ENCODE results near the gene DUSP28.

Gene DUSP28

GRCh38 chr2:240551811-240552210, 8.3 kb upstream of the DUSP28 start:
- H3K18ac ChIP-seq (ENCODE audit: low read depth in 1 of 2, low read length in 2 of 2): no peak overlapping the region
- H2BK5ac ChIP-seq (ENCODE audit: low read depth, low read length, poor library complexity, severe bottlenecking): no peak overlapping the region
- H2BK12ac ChIP-seq (ENCODE audit: low read length in 2 of 2): no peak overlapping the region
- H3K4me3 ChIP-seq (ENCODE audit: insufficient read depth in 1 of 2, low read depth in 1 of 2, low read length in 2 of 2): no peak overlapping the region
- H2BK15ac ChIP-seq (ENCODE audit: low read depth, poor library complexity, severe bottlenecking): no peak overlapping the region
- WGBS: 0% methylated on average over 1 of the region's 1 CpG
- peaks cover 39% of the 10 kb centered on the region for H3K79me1 ChIP-seq (replicated peaks; ENCODE audit: low read length, poor library complexity, severe bottlenecking)
- no peak overlapping the region for H4K8ac ChIP-seq (ENCODE audit: low read length)
- no peaks in the 10 kb centered on the region for H3K27me3 ChIP-seq (ENCODE audit: control insufficient read depth in 1 of 2, insufficient read depth in 1 of 2, low read length in 2 of 2)
- H2BK120ac ChIP-seq (ENCODE audit: low read depth, low read length): no peak overlapping the region
- no peak overlapping the region for H2AFZ ChIP-seq (ENCODE audit: low read depth, low read length)
- H2AK5ac ChIP-seq (ENCODE audit: low read length, severe bottlenecking): no peak overlapping the region
- no peak overlapping the region for H4K91ac ChIP-seq (ENCODE audit: low read length)
- no peak for DNase-seq
- peaks cover 12% of the 10 kb centered on the region for H3K4me1 ChIP-seq (ENCODE audit: control insufficient read depth, insufficient read depth, low read depth, low read length)
- no peaks in the 10 kb centered on the region for H3K9me3 ChIP-seq (ENCODE audit: control insufficient read depth, low read length)
- H3K14ac ChIP-seq (ENCODE audit: low read length in 2 of 2): no peak overlapping the region
- H3K27ac ChIP-seq (ENCODE audit: low read length, poor library complexity, severe bottlenecking): no peak overlapping the region
- no peak overlapping the region for H3K23ac ChIP-seq (ENCODE audit: low read length in 2 of 2)
- no peak overlapping the region for H3K4ac ChIP-seq (ENCODE audit: low read depth in 1 of 2, low read length in 2 of 2)
- no peak overlapping the region for H3K4me2 ChIP-seq (ENCODE audit: low read length, poor library complexity, severe bottlenecking)
- peaks cover 29 to 33% of the 10 kb centered on the region in 2 experiments for H3K36me3 ChIP-seq (ENCODE audit: control insufficient read depth in 1 of 2, insufficient read depth in 2 of 2, low read depth in 1 of 2, low read length in 2 of 2)
- H3K9ac ChIP-seq (ENCODE audit: low read length): no peak overlapping the region

GRCh38 chr2:240553956-240554480, 6.1 kb upstream of the DUSP28 start:
- H2BK5ac ChIP-seq (ENCODE audit: low read depth, low read length, poor library complexity, severe bottlenecking): no peak overlapping the region
- H3K9ac ChIP-seq (ENCODE audit: low read length): no peak overlapping the region
- peaks cover 31% of the 10 kb centered on the region for H3K4me1 ChIP-seq (ENCODE audit: control insufficient read depth, insufficient read depth, low read depth, low read length)
- H4K8ac ChIP-seq (ENCODE audit: low read length): no peak overlapping the region
- no peak overlapping the region for H2AFZ ChIP-seq (ENCODE audit: low read depth, low read length)
- no peak overlapping the region for H2AK5ac ChIP-seq (ENCODE audit: low read length, severe bottlenecking)
- no peak overlapping the region for H3K4ac ChIP-seq (ENCODE audit: low read depth in 1 of 2, low read length in 2 of 2)
- no peak overlapping the region for H2BK12ac ChIP-seq (ENCODE audit: low read length in 2 of 2)
- no peak overlapping the region for H2BK15ac ChIP-seq (ENCODE audit: low read depth, poor library complexity, severe bottlenecking)
- no peak overlapping the region for H3K14ac ChIP-seq (ENCODE audit: low read length in 2 of 2)
- no peak overlapping the region for H4K91ac ChIP-seq (ENCODE audit: low read length)
- no peaks in the 10 kb centered on the region for H3K9me3 ChIP-seq (ENCODE audit: control insufficient read depth, low read length)
- H3K18ac ChIP-seq (ENCODE audit: low read depth in 1 of 2, low read length in 2 of 2): no peak overlapping the region
- no peaks in the 10 kb centered on the region for H3K27me3 ChIP-seq (ENCODE audit: control insufficient read depth in 1 of 2, insufficient read depth in 1 of 2, low read length in 2 of 2)
- DNase-seq: no peak
- no peak overlapping the region for H3K4me3 ChIP-seq (ENCODE audit: insufficient read depth in 1 of 2, low read depth in 1 of 2, low read length in 2 of 2)
- H3K23ac ChIP-seq (ENCODE audit: low read length in 2 of 2): no peak overlapping the region
- H3K27ac ChIP-seq (ENCODE audit: low read length, poor library complexity, severe bottlenecking): no peak overlapping the region
- H3K4me2 ChIP-seq (ENCODE audit: low read length, poor library complexity, severe bottlenecking): no peak overlapping the region
- 95% methylated on average over 7 of the region's 7 CpGs for WGBS
- no peak overlapping the region for H2BK120ac ChIP-seq (ENCODE audit: low read depth, low read length)
- peaks cover 54% of the 10 kb centered on the region for H3K79me1 ChIP-seq (replicated peaks; ENCODE audit: low read length, poor library complexity, severe bottlenecking)
- peaks cover 33 to 34% of the 10 kb centered on the region in 2 experiments for H3K36me3 ChIP-seq (ENCODE audit: control insufficient read depth in 1 of 2, insufficient read depth in 2 of 2, low read depth in 1 of 2, low read length in 2 of 2)

DNA sequence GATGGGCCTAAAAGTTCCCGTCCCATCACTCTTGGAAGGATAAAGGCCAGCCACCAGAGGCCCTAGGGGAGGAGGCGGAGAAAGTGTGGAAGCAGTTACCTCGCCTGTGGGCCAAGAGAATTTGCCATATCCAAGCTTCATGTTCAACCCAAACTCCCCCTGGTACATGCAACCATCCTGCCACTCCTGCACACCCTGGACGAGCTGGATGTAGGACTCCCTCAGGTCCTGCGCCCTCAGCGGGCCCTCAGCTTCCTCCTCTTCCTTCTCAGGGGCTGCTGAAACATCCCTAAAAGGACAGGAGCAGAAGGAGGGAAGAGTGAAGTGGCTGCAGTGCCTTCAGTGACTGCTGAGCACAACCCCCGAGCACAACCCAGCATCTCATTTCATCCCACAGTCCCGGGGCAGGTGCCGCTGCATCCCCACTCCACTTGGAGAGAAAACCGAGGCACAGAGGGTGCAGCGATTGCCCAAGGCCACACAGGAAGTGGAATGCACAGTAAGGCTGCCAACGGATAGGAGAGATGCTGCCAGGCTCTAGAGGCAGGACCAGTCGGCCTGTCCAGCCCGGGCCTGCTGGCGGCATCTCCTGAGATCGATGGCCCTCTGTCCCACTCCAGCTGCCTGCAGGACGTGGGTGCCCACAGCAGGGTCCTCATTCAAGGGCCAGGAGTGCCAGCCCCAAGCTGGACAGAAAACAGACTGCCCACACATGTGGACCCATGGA, 5.2 kb upstream of the DUSP28 start:
- Histone ChIP-seq H2AFZ (ENCODE audit: low read depth, low read length) (no peak overlapping the region), H3K9me3 (ENCODE audit: control insufficient read depth, low read length) (no peaks in the 10 kb centered on the region), H3K27ac (ENCODE audit: low read length, poor library complexity, severe bottlenecking) (no peak overlapping the region), H2AK5ac (ENCODE audit: low read length, severe bottlenecking) (no peak overlapping the region), H3K4me1 (ENCODE audit: control insufficient read depth, insufficient read depth, low read depth, low read length) (peaks cover 36% of the 10 kb centered on the region), H3K4ac (ENCODE audit: low read depth in 1 of 2, low read length in 2 of 2) (peak overlapping the region in 1 of 2 experiments; percentile 24), H2BK5ac (ENCODE audit: low read depth, low read length, poor library complexity, severe bottlenecking) (no peak overlapping the region), H3K23ac (ENCODE audit: low read length in 2 of 2) (peak overlapping the region in 1 of 2 experiments; percentile 46), H3K4me3 (ENCODE audit: insufficient read depth in 1 of 2, low read depth in 1 of 2, low read length in 2 of 2) (no peak overlapping the region), H3K4me2 (ENCODE audit: low read length, poor library complexity, severe bottlenecking) (no peak overlapping the region), H2BK12ac (ENCODE audit: low read length in 2 of 2) (no peak overlapping the region), H3K18ac (ENCODE audit: low read depth in 1 of 2, low read length in 2 of 2) (no peak overlapping the region), H2BK15ac (ENCODE audit: low read depth, poor library complexity, severe bottlenecking) (no peak overlapping the region), H4K91ac (ENCODE audit: low read length) (no peak overlapping the region), H3K14ac (ENCODE audit: low read length in 2 of 2) (no peak overlapping the region), H3K9ac (ENCODE audit: low read length) (no peak overlapping the region), H3K36me3 (ENCODE audit: control insufficient read depth in 1 of 2, insufficient read depth in 2 of 2, low read depth in 1 of 2, low read length in 2 of 2) (peaks cover 33 to 34% of the 10 kb centered on the region in 2 experiments), H4K8ac (ENCODE audit: low read length) (no peak overlapping the region), H3K79me1 (replicated peaks; ENCODE audit: low read length, poor library complexity, severe bottlenecking) (peaks cover 61% of the 10 kb centered on the region), H2BK120ac (ENCODE audit: low read depth, low read length) (no peak overlapping the region), H3K27me3 (ENCODE audit: control insufficient read depth in 1 of 2, insufficient read depth in 1 of 2, low read length in 2 of 2) (no peaks in the 10 kb centered on the region)
- WGBS: 95% methylated on average over 15 of the region's 17 CpGs
- DNase-seq: no peak

DNA sequence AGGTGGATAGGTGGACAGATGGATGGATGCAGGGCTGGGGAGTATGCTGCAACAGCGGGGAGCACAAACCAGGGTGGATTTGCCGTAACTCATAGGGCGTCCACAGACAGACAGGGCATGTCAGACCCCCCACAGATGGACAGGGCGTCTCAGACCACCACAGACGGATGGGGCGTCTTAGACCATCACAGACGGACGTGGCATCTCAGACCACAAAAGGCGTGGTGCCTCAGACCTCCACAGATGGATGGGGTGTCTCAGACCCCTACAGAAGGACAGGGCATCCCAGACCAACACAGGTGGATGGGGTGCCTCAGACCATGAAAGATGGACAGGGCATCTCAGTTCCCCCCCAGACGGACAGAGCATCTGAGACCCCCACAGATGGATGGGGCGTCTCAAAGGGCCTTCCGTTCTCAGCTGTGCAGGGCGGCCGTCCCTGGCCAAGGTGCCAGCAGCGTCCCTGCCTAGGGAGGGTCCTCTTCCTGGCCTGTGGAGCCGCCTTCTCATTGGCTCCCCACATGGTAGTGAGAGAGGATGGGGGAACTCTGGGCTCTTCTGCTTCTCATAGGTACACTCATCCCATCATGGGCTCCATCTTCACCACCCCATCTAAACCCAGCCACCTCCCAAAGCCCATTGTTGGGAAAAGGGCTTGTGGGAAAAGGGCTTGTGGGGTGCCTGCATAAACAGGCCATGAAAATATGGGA, 4.5 kb upstream of the DUSP28 start:
- Histone ChIP-seq H3K18ac (ENCODE audit: low read depth in 1 of 2, low read length in 2 of 2) (no peak overlapping the region), H3K4me2 (ENCODE audit: low read length, poor library complexity, severe bottlenecking) (no peak overlapping the region), H3K9me3 (ENCODE audit: control insufficient read depth, low read length) (no peaks in the 10 kb centered on the region), H3K4me3 (ENCODE audit: insufficient read depth in 1 of 2, low read depth in 1 of 2, low read length in 2 of 2) (no peak overlapping the region), H3K14ac (ENCODE audit: low read length in 2 of 2) (no peak overlapping the region), H2BK5ac (ENCODE audit: low read depth, low read length, poor library complexity, severe bottlenecking) (no peak overlapping the region), H3K4ac (ENCODE audit: low read depth in 1 of 2, low read length in 2 of 2) (peak overlapping the region in 1 of 2 experiments; percentile 24), H4K8ac (ENCODE audit: low read length) (no peak overlapping the region), H3K79me1 (replicated peaks; ENCODE audit: low read length, poor library complexity, severe bottlenecking) (peaks cover 61% of the 10 kb centered on the region), H2BK15ac (ENCODE audit: low read depth, poor library complexity, severe bottlenecking) (no peak overlapping the region), H3K27ac (ENCODE audit: low read length, poor library complexity, severe bottlenecking) (no peak overlapping the region), H3K36me3 (ENCODE audit: control insufficient read depth in 1 of 2, insufficient read depth in 2 of 2, low read depth in 1 of 2, low read length in 2 of 2) (peaks cover 32 to 34% of the 10 kb centered on the region in 2 experiments), H3K9ac (ENCODE audit: low read length) (no peak overlapping the region), H4K91ac (ENCODE audit: low read length) (no peak overlapping the region), H3K23ac (ENCODE audit: low read length in 2 of 2) (no peak overlapping the region), H3K4me1 (ENCODE audit: control insufficient read depth, insufficient read depth, low read depth, low read length) (peaks cover 40% of the 10 kb centered on the region), H2AK5ac (ENCODE audit: low read length, severe bottlenecking) (no peak overlapping the region), H2BK120ac (ENCODE audit: low read depth, low read length) (no peak overlapping the region), H3K27me3 (ENCODE audit: control insufficient read depth in 1 of 2, insufficient read depth in 1 of 2, low read length in 2 of 2) (no peaks in the 10 kb centered on the region), H2AFZ (ENCODE audit: low read depth, low read length) (no peak overlapping the region), H2BK12ac (ENCODE audit: low read length in 2 of 2) (no peak overlapping the region)
- WGBS: 87% methylated on average over 12 of the region's 16 CpGs
- DNase-seq: no peak
